Measurements from ENCODE around the gene BSN. TPM values are rescaled to one million over a fixed set of nuclear protein-coding genes. Genes with fewer than 3 reads are reported as not detected.

The BSN gene
- total RNA-seq, 1 donor: 0.27 TPM

DNA sequence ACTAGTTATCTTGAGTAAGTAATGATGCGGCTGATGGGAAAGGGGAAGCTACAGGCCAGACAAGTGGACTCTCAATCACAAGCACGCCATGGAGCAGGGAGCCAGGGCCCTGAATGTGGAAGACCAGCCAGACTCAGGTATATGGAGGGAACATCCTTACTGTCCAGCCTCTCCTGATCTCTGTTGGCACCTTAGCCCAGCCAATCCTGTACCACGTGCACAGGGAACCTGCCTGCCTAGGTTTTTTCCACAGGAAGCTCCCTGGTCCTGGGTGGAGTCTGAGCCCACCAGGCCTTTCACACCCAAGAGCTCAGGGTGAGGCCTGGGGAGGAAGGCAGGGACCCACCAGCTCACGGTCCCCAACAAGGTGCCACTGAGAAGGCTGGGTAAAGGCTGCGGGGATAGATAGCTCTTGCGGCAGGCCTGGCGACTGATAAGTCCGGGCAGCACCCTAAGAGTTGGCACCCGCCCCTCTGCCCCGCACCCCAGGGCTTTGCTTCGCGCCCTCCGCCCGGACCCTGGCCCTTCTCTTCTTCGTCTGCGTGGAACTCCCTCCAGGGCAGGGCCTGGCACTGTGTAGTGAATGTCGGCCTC, 118.9 kb downstream of the BSN start:
- no peak for DNase-seq (ENCODE audit: low read depth)

DNA sequence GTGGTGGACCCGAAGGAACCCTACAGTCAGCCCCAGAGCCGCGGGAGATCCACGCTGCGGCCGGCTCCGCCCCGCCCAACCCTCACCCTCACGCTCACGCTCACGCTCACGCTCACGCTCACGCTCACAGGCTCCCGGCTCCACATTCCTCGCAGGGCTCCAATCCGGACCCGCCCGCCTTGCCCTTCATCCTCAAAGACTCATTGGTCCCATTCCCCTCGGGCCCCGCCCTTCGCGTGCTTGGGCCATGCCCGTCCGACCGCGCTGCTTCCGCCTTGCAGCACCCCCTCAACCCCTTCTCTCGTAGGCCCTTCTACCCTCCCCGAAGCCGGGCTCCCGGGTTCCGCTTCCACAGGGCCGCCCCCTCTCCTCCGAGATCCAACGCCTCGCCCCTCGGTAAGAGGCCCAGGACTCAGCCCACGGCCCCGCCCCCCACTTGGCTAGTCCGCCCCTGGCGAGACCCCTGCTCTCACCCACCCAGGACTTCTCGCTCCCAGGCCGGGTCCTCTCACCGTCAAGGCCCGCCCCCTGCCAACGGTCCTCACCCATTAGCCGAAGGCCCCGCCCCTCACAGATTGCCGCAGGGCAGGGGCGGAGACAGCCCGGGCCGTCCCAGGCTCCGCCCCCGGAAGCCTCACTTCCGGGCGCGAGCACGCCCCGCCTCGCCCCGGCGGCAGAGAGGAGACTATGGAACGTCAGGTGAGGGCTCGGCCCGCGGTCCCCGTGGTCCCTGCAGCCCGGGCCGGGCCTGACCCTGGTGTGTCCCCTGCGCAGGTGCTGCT, 119.6 kb downstream of the BSN start, which contains the start of gene APEH:
APEH (plus strand) TSS at position 637 of the 782 bp plus-strand sequence; CDS start at position 688, 51 bp downstream.
- H3K4me3 ChIP-seq (ENCODE audit: low read depth, low read length): peak within 1 kb of the TSS; percentile 85
- peak; percentile 97 for DNase-seq (ENCODE audit: low read depth)
- TF ChIP-seq, protein P1, sequence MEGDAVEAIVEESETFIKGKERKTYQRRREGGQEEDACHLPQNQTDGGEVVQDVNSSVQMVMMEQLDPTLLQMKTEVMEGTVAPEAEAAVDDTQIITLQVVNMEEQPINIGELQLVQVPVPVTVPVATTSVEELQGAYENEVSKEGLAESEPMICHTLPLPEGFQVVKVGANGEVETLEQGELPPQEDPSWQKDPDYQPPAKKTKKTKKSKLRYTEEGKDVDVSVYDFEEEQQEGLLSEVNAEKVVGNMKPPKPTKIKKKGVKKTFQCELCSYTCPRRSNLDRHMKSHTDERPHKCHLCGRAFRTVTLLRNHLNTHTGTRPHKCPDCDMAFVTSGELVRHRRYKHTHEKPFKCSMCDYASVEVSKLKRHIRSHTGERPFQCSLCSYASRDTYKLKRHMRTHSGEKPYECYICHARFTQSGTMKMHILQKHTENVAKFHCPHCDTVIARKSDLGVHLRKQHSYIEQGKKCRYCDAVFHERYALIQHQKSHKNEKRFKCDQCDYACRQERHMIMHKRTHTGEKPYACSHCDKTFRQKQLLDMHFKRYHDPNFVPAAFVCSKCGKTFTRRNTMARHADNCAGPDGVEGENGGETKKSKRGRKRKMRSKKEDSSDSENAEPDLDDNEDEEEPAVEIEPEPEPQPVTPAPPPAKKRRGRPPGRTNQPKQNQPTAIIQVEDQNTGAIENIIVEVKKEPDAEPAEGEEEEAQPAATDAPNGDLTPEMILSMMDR (IDR thresholded peaks at IDR 0.05; ENCODE audit: insufficient read depth, low read length): no peak

More for the DNA sequence above, 118.9 kb downstream of the BSN start:
- TF ChIP-seq, protein P1 (IDR thresholded peaks at IDR 0.05; ENCODE audit: insufficient read depth, low read length): no peak
- H3K4me3 ChIP-seq (ENCODE audit: low read depth, low read length): peak overlapping the region; percentile 85

DNA sequence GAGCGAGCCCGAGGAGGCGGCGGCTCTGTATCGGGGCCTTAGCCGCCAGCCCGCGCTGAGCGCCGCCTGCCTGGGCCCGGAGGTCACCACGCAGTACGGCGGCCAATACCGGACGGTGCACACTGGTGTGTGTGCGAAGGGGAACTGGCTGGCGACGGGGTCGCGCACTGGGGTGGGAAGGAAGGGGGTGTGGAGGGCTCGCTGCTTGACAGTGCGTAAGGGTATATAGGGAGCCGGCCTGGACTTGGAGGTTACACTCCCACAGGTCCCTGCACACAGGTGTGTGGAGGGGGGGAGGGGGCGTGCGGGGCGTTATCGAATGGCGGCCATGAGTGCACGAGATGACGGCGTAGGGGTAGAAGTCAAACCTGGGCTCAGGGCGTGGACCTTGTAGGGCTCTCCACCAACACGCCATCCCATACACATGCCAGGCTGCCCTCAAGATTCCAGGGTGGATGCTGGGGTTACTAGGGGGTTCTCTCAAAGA, 120.3 kb downstream of the BSN start:
- H3K4me3 ChIP-seq (ENCODE audit: low read depth, low read length): peak overlapping the region; percentile 85
- TF ChIP-seq, protein P1 (IDR thresholded peaks at IDR 0.05; ENCODE audit: insufficient read depth, low read length): no peak

DNA sequence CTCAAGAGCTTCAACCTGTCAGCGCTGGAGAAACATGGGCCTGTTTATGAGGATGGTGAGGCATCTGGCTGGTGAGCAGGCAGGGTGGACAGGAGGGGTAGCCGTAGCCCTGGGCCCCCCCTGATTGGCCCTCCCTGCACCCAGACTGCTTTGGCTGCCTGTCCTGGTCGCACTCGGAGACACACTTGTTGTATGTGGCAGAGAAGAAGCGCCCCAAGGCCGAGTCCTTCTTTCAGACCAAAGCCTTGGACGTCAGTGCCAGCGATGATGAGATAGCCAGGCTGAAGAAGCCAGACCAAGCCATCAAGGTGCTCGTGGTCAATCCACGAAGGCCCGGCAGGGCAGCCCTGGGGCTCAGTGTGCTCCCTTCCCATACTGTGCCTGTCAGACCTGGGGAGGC, 121.6 kb downstream of the BSN start:
- DNase-seq (ENCODE audit: low read depth): no peak
- no peak overlapping the region for H3K4me3 ChIP-seq (ENCODE audit: low read depth, low read length)
- TF ChIP-seq, protein P1 (IDR thresholded peaks at IDR 0.05; ENCODE audit: insufficient read depth, low read length): no peak

More for the DNA sequence above, 120.3 kb downstream of the BSN start:
- no peak for DNase-seq (ENCODE audit: low read depth)

DNA sequence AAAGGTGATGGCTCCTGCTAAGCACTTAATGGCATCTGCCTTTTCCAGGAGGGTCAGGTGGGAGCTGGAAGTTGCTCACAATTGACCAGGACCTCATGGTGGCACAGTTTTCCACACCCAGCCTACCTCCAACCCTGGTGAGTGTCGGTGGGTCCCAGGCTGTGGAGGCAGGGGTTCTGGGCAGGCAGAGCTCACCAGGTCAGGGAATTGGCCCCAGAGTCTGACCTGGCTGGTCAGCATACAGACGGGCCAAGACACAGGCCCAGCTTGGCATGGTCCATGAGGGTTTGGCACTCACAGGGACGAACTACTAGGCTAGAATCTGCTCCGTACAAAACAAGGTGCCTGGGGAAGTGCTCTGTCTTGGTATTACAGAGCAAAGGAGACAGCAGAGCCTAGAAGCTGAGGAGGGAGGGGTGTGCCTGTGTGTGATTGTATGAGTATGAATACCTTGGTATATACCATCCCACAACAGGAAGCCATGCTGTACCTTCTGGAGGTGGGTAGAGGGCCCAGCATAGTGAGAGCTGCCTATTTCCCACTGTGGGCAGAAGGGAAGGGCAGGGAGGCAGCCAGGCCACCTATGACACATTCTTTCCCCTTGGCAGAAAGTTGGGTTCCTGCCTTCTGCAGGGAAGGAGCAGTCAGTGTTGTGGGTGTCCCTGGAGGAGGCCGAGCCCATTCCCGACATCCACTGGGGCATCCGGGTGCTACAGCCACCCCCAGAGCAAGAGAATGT, 126.4 kb downstream of the BSN start:
- H3K4me3 ChIP-seq (ENCODE audit: low read depth, low read length): no peak overlapping the region
- DNase-seq (ENCODE audit: low read depth): no peak
- TF ChIP-seq, protein P1 (IDR thresholded peaks at IDR 0.05; ENCODE audit: insufficient read depth, low read length): no peak

DNA sequence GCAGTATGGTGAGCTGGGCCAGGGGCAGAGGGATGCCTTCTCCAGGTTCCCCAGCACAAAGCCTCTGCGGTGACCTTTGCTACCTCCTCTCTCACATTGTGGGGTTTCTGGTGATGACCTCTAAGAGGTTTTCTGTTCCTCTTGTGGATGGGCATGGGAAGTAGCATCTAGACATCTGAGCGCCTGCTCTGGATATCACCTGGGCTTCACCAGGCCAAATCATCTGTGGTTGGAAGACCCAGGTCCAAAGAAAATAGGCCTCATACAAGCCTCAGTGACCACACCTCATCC, 126.9 kb downstream of the BSN start:
- DNase-seq (ENCODE audit: low read depth): no peak
- TF ChIP-seq, protein P1 (IDR thresholded peaks at IDR 0.05; ENCODE audit: insufficient read depth, low read length): no peak
- H3K4me3 ChIP-seq (ENCODE audit: low read depth, low read length): no peak overlapping the region
